ENCODE results near the gene AFAP1L1.

The AFAP1L1 gene

DNA sequence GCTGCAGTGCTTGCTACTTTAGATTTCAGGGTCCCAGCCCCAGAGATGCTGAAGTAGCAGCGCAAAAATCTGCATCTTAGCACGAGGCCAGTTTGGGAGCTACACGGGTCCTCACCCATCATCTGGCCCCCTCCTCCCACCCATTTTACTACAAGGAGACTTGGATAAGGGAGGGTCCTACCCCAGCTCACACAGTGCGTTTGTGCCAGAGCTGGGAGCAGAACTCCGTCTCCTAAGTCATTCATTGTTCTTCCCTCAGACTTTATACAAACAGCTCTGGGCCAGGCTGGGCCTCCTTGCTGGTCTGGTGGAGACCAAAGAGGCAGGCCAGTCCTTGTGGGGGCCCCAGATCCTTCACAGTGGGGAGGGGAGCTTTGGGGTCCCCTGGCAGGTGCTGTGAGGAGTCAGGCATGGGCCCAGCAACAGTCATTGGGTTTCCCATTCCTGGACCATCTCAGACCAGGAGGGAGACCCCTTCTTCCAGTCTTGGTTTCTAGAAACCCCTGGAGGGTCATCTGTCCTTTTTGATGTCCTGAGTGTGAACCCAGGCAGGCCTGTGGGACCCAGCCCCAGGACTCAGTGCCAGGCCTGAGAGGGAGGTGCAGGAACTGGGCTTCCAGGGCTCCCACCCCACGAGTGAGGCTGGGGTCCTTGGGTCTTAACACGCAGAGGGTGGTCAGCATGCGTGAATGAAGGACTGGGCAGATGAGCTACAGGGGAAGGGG is 109.8 kb downstream of the AFAP1L1 start:
- no peak for DNase-seq (ENCODE audit: low spot score)
- no peak for TF ChIP-seq CTCF (IDR thresholded peaks at IDR 0.05; ENCODE audit: borderline replicate concordance, control extremely low read depth, extremely low read depth, insufficient read depth, missing control alignments)
- in situ Hi-C loops (cut with MboI; ENCODE audit: low sequenced_read_pairs, unreplicated experiment) = no loop called here

DNA sequence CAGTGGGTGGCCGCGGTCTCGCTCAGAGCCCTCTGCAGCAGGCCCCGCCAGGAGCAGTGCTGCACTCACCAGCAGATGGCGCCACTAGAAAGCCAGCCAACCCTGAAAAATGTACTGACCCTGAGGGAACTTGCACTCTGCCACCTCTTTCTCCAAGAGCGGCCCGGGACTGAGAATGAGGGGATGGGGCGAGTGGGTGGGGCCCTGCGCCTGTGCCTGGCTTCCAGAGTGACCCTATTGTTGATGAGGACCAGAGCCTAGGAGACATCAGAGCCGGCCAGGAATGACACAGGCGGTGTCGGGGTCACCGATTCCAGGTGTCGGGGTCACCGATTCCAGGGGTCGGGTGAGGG is 110.3 kb downstream of the AFAP1L1 start:
- in situ Hi-C loops (cut with MboI; ENCODE audit: low sequenced_read_pairs, unreplicated experiment) = no loop called here
- peak; percentile 91 for DNase-seq (ENCODE audit: low spot score)
- peak; percentile 96 for TF ChIP-seq CTCF (IDR thresholded peaks at IDR 0.05; ENCODE audit: borderline replicate concordance, control extremely low read depth, extremely low read depth, insufficient read depth, missing control alignments)

- no peak for DNase-seq (ENCODE audit: low spot score)
- no peak for TF ChIP-seq CTCF (IDR thresholded peaks at IDR 0.05; ENCODE audit: borderline replicate concordance, control extremely low read depth, extremely low read depth, insufficient read depth, missing control alignments)
- in situ Hi-C loops (cut with MboI; ENCODE audit: low sequenced_read_pairs, unreplicated experiment) = no loop called here
Measured at GRCh38 chr5:149382517-149383220, 111.0 kb downstream of the AFAP1L1 start.

DNA sequence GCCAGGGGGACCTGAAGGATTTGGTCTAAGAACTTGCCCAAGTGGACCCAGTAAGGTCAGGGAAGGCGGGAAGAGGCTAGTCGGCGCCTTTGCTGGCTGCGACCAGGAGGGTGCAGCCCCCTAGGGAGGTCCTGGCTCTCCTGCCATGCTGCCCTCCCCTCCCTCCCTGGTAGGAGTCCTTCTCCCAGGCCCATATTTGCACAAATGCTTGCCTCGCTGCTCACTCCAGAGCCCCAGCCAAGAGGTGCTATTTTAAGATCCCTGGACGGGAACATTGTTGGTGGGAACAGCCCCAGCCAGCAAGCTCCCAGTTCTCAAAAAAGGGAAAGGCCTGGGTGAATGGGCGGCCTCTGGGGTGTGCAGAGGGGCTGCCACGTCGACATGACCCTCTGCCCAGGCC is 111.7 kb downstream of the AFAP1L1 start:
- no peak for DNase-seq (ENCODE audit: low spot score)
- in situ Hi-C loops (cut with MboI; ENCODE audit: low sequenced_read_pairs, unreplicated experiment) = no loop called here
- no peak for TF ChIP-seq CTCF (IDR thresholded peaks at IDR 0.05; ENCODE audit: borderline replicate concordance, control extremely low read depth, extremely low read depth, insufficient read depth, missing control alignments)

GRCh38 chr5:149386166-149386565 is 114.5 kb downstream of the AFAP1L1 start:
- no peak for TF ChIP-seq CTCF (IDR thresholded peaks at IDR 0.05; ENCODE audit: borderline replicate concordance, control extremely low read depth, extremely low read depth, insufficient read depth, missing control alignments)
- no peak for DNase-seq (ENCODE audit: low spot score)
- in situ Hi-C loops (cut with MboI; ENCODE audit: low sequenced_read_pairs, unreplicated experiment) = no loop called here

- in situ Hi-C loops (cut with MboI; ENCODE audit: low sequenced_read_pairs, unreplicated experiment) = no loop called here
- TF ChIP-seq CTCF (IDR thresholded peaks at IDR 0.05; ENCODE audit: borderline replicate concordance, control extremely low read depth, extremely low read depth, insufficient read depth, missing control alignments) = no peak
- DNase-seq (ENCODE audit: low spot score) = no peak
Measured at GRCh38 chr5:149387081-149387631, 115.5 kb downstream of the AFAP1L1 start.

Data from GM13976 (cell line).